ENCODE results near the gene CHRND. TPM values are rescaled to one million over a fixed set of nuclear protein-coding genes. Genes with fewer than 3 reads are reported as not detected.

Gene CHRND
- total and polyA plus RNA-seq, 2 of the 4 experiments (the other 2 are of a cell fraction), result not detected

DNA sequence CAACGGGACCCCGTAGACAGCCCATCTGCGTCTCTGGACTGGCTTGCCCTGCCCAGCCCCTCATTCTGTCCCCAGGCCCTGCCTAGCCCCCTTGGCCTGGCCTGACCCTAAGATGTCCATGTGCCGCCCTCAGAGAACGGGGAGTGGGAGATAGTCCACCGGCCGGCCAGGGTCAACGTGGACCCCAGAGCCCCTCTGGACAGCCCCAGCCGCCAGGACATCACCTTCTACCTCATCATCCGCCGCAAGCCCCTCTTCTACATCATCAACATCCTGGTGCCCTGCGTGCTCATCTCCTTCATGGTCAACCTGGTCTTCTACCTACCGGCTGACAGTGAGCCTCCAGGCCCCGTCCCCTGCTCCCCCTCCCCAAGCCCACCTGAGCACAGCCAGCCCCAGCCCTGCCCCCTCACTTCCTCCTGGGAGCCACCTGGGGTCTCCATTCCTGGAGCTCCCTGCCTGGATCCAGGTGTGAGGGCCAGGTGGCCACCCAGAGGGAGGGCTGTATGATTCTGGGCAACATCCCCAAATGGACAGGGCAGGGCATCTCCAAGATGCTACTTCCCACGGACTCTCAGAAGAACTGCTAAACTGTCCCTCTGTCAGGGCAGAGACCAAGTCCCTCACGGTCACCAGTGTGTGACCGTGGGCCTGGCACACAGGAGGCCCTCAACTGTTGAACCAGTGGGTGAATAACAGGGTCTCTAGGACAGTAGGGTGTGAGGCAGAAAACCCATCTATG is 4.0 kb downstream of the CHRND start:
- WGBS, 2 experiments (ENCODE audit: extremely low coverage in 2 of 2, insufficient read length in 1 of 2), result no CpG with 5 or more reads among the region's 17 CpGs
- Histone ChIP-seq H3K9me1 (ENCODE audit: insufficient read depth, low read length) (no peaks in the 10 kb centered on the region), H3K79me1 (ENCODE audit: low read depth in 1 of 2, low read length in 2 of 2) (no peaks in the 10 kb centered on the region), H2BK120ac (ENCODE audit: low read depth, low read length) (no peak overlapping the region), H3K27ac (ENCODE audit: insufficient read depth, low read length) (no peak overlapping the region), H4K91ac (ENCODE audit: insufficient read depth, low read depth, low read length) (no peak overlapping the region), H3K4me1 (ENCODE audit: control insufficient read depth, insufficient read depth, low read length) (no peaks in the 10 kb centered on the region), H3K9me3 (ENCODE audit: control insufficient read depth, insufficient read depth, low read length) (no peaks in the 10 kb centered on the region), H4K20me1 (ENCODE audit: insufficient read depth, low read length) (no peaks in the 10 kb centered on the region), H2BK15ac (ENCODE audit: low read depth, low read length) (no peak overlapping the region), H3K27me3 (ENCODE audit: control insufficient read depth, insufficient read depth, low read length) (peaks cover 30% of the 10 kb centered on the region), H3K9ac (ENCODE audit: low read depth, low read length) (no peak overlapping the region), H4K5ac (ENCODE audit: low read depth, low read length) (no peak overlapping the region), H2AK9ac (replicated peaks; ENCODE audit: low read depth, low read length, poor library complexity) (no peak overlapping the region), H3K56ac (ENCODE audit: extremely low read depth, insufficient read depth, low read length) (no peak overlapping the region), H3K36me3 (ENCODE audit: control insufficient read depth, insufficient read depth, low read length) (no peaks in the 10 kb centered on the region), H2AFZ (replicated peaks; ENCODE audit: low read length, poor library complexity) (no peak overlapping the region), H4K8ac (ENCODE audit: low read depth in 2 of 2, low read length in 2 of 2) (no peak overlapping the region), H2AK5ac (ENCODE audit: low read depth, low read length) (no peak overlapping the region), H3K4me2 (ENCODE audit: low read depth, low read length) (no peak overlapping the region), H3K4ac (ENCODE audit: low read depth, low read length) (no peak overlapping the region), H3K23ac (ENCODE audit: low read depth, low read length) (no peak overlapping the region), H3K4me3 (ENCODE audit: insufficient read depth, low read depth, low read length) (no peak overlapping the region), H2BK20ac (ENCODE audit: low read depth, low read length) (no peak overlapping the region), H3K14ac (replicated peaks; ENCODE audit: low read depth, low read length) (no peak overlapping the region), H2BK5ac (ENCODE audit: low read depth, low read length, poor library complexity, severe bottlenecking) (no peak overlapping the region), H3K18ac (ENCODE audit: low read depth, low read length) (no peak overlapping the region)
- no TSS peak for BruUV-seq (replicated peaks)
- TF ChIP-seq, protein P1, sequence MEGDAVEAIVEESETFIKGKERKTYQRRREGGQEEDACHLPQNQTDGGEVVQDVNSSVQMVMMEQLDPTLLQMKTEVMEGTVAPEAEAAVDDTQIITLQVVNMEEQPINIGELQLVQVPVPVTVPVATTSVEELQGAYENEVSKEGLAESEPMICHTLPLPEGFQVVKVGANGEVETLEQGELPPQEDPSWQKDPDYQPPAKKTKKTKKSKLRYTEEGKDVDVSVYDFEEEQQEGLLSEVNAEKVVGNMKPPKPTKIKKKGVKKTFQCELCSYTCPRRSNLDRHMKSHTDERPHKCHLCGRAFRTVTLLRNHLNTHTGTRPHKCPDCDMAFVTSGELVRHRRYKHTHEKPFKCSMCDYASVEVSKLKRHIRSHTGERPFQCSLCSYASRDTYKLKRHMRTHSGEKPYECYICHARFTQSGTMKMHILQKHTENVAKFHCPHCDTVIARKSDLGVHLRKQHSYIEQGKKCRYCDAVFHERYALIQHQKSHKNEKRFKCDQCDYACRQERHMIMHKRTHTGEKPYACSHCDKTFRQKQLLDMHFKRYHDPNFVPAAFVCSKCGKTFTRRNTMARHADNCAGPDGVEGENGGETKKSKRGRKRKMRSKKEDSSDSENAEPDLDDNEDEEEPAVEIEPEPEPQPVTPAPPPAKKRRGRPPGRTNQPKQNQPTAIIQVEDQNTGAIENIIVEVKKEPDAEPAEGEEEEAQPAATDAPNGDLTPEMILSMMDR (conservative IDR thresholded peaks at IDR 0.05; ENCODE audit: low read depth, low read length), result no peak
- TF ChIP-seq MAZ (IDR thresholded peaks at IDR 0.05; ENCODE audit: borderline replicate concordance, low read depth, low read length), result no peak
- TF ChIP-seq POLR2A (IDR thresholded peaks at IDR 0.05; ENCODE audit: low read depth, low read length), result no peak
- no peak for TF ChIP-seq BHLHE40 (IDR thresholded peaks at IDR 0.05; ENCODE audit: low read depth, low read length)
- TF ChIP-seq, protein P2, sequence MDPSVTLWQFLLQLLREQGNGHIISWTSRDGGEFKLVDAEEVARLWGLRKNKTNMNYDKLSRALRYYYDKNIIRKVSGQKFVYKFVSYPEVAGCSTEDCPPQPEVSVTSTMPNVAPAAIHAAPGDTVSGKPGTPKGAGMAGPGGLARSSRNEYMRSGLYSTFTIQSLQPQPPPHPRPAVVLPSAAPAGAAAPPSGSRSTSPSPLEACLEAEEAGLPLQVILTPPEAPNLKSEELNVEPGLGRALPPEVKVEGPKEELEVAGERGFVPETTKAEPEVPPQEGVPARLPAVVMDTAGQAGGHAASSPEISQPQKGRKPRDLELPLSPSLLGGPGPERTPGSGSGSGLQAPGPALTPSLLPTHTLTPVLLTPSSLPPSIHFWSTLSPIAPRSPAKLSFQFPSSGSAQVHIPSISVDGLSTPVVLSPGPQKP (IDR thresholded peaks at IDR 0.05; ENCODE audit: borderline replicate concordance, low read depth, low read length), result no peak
- TF ChIP-seq FOS (IDR thresholded peaks at IDR 0.05; ENCODE audit: low read depth, low read length), result no peak
- no peak for TF ChIP-seq MXI1 (IDR thresholded peaks at IDR 0.05; ENCODE audit: borderline replicate concordance, low read depth, low read length)
- TF ChIP-seq MAFK (IDR thresholded peaks at IDR 0.05; ENCODE audit: low read depth, low read length), result no peak
- TF ChIP-seq, protein P3, sequence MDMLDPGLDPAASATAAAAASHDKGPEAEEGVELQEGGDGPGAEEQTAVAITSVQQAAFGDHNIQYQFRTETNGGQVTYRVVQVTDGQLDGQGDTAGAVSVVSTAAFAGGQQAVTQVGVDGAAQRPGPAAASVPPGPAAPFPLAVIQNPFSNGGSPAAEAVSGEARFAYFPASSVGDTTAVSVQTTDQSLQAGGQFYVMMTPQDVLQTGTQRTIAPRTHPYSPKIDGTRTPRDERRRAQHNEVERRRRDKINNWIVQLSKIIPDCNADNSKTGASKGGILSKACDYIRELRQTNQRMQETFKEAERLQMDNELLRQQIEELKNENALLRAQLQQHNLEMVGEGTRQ (IDR thresholded peaks at IDR 0.05; ENCODE audit: low read depth, low read length), result no peak
- TF ChIP-seq RAD21 (IDR thresholded peaks at IDR 0.05; ENCODE audit: low read length), result no peak
- no peak for TF ChIP-seq CHD1 (IDR thresholded peaks at IDR 0.05; ENCODE audit: low read depth, low read length)
- no peak for TF ChIP-seq SMC3 (IDR thresholded peaks at IDR 0.05; ENCODE audit: low read depth, low read length)
- TF ChIP-seq RFX5 (IDR thresholded peaks at IDR 0.05; ENCODE audit: low read depth, low read length), result no peak
- no peak for TF ChIP-seq NFE2L2 (IDR thresholded peaks at IDR 0.05; ENCODE audit: low read depth, low read length)
- no peak for TF ChIP-seq CEBPB (IDR thresholded peaks at IDR 0.05; ENCODE audit: low read depth, low read length)
- no peak for TF ChIP-seq RCOR1 (IDR thresholded peaks at IDR 0.05; ENCODE audit: insufficient replicate concordance, low read length)
- ATAC-seq (ENCODE audit: low read depth) (no peak), DNase-seq (no peak)
- in situ Hi-C loops (cut with MboI; ENCODE audit: low sequenced_read_pairs) (no loop called here), dilution Hi-C loops (cut with HindIII; ENCODE audit: low sequenced_read_pairs, unreplicated experiment) (no loop called here), intact Hi-C loops (cut with micrococcal nuclease) (no loop called here)
- ChIA-PET POLR2A (ENCODE audit: unreplicated experiment) (no interaction called here), CTCF (no interaction called here)
